ENCODE data around the gene PAPPA.
A peak's percentile ranks its signal among the peaks of the same experiment; 100 is the strongest.

Gene PAPPA

GRCh38 chr9:116234081-116234480 is 80.5 kb downstream of the PAPPA start:
- no peak for TF ChIP-seq GATA1 (IDR thresholded peaks at IDR 0.05; ENCODE audit: low read depth, low read length)
- no peak for TF ChIP-seq POLR2A (IDR thresholded peaks at IDR 0.05; ENCODE audit: low read length)
- DNase-seq = no peak

- TF ChIP-seq GATA1 (IDR thresholded peaks at IDR 0.05; ENCODE audit: low read depth, low read length) (no peak), POLR2A (IDR thresholded peaks at IDR 0.05; ENCODE audit: low read length) (no peak)
- no peak for DNase-seq
These were observed 83.4 kb downstream of the PAPPA start for GRCh38 chr9:116236979-116237378.

GRCh38 chr9:116237456-116237855 is 83.9 kb downstream of the PAPPA start:
- no peak for DNase-seq
- no peak for TF ChIP-seq GATA1 (IDR thresholded peaks at IDR 0.05; ENCODE audit: low read depth, low read length)
- no peak for TF ChIP-seq POLR2A (IDR thresholded peaks at IDR 0.05; ENCODE audit: low read length)

- TF ChIP-seq POLR2A (IDR thresholded peaks at IDR 0.05; ENCODE audit: low read length) (no peak), GATA1 (IDR thresholded peaks at IDR 0.05; ENCODE audit: low read depth, low read length) (no peak)
- no peak for DNase-seq
These were observed 84.6 kb downstream of the PAPPA start for GRCh38 chr9:116238225-116238624.

- TF ChIP-seq GATA1 (IDR thresholded peaks at IDR 0.05; ENCODE audit: low read depth, low read length) = no peak
- no peak for TF ChIP-seq POLR2A (IDR thresholded peaks at IDR 0.05; ENCODE audit: low read length)
- no peak for DNase-seq
These were observed 85.3 kb downstream of the PAPPA start for GRCh38 chr9:116238776-116239340.

GRCh38 chr9:116243708-116244107 is 90.1 kb downstream of the PAPPA start:
- TF ChIP-seq POLR2A (IDR thresholded peaks at IDR 0.05; ENCODE audit: low read length) (no peak), GATA1 (IDR thresholded peaks at IDR 0.05; ENCODE audit: low read depth, low read length) (no peak)
- no peak for DNase-seq

GRCh38 chr9:116247284-116247683 is 93.7 kb downstream of the PAPPA start:
- no peak for TF ChIP-seq GATA1 (IDR thresholded peaks at IDR 0.05; ENCODE audit: low read depth, low read length)
- TF ChIP-seq POLR2A (IDR thresholded peaks at IDR 0.05; ENCODE audit: low read length) = no peak

GRCh38 chr9:116247791-116248374 is 94.3 kb downstream of the PAPPA start:
- TF ChIP-seq POLR2A (IDR thresholded peaks at IDR 0.05; ENCODE audit: low read length) (no peak), GATA1 (IDR thresholded peaks at IDR 0.05; ENCODE audit: low read depth, low read length) (no peak)
- no peak for DNase-seq

More at GRCh38 chr9:116247284-116247683, 93.7 kb downstream of the PAPPA start:
- no peak for DNase-seq

GRCh38 chr9:116250891-116251290 is 97.3 kb downstream of the PAPPA start:
- no peak for DNase-seq
- TF ChIP-seq POLR2A (IDR thresholded peaks at IDR 0.05; ENCODE audit: low read length) = no peak
- no peak for TF ChIP-seq GATA1 (IDR thresholded peaks at IDR 0.05; ENCODE audit: low read depth, low read length)

GRCh38 chr9:116251366-116251765 is 97.8 kb downstream of the PAPPA start:
- DNase-seq = no peak
- TF ChIP-seq GATA1 (IDR thresholded peaks at IDR 0.05; ENCODE audit: low read depth, low read length) = no peak
- TF ChIP-seq POLR2A (IDR thresholded peaks at IDR 0.05; ENCODE audit: low read length) = no peak

GRCh38 chr9:116260531-116260930 is 106.9 kb downstream of the PAPPA start:
- no peak for TF ChIP-seq GATA1 (IDR thresholded peaks at IDR 0.05; ENCODE audit: low read depth, low read length)
- no peak for DNase-seq

- TF ChIP-seq POLR2A (IDR thresholded peaks at IDR 0.05; ENCODE audit: low read length) (no peak), GATA1 (IDR thresholded peaks at IDR 0.05; ENCODE audit: low read depth, low read length) (no peak)
These were observed 108.9 kb downstream of the PAPPA start for GRCh38 chr9:116262448-116262847.

GRCh38 chr9:116264361-116264760 is 110.8 kb downstream of the PAPPA start:
- DNase-seq = no peak
- TF ChIP-seq POLR2A (IDR thresholded peaks at IDR 0.05; ENCODE audit: low read length) (no peak), GATA1 (IDR thresholded peaks at IDR 0.05; ENCODE audit: low read depth, low read length) (no peak)

More at GRCh38 chr9:116262448-116262847, 108.9 kb downstream of the PAPPA start:
- DNase-seq = no peak

GRCh38 chr9:116267021-116267420 is 113.4 kb downstream of the PAPPA start:
- no peak for DNase-seq
- TF ChIP-seq GATA1 (IDR thresholded peaks at IDR 0.05; ENCODE audit: low read depth, low read length) (no peak), POLR2A (IDR thresholded peaks at IDR 0.05; ENCODE audit: low read length) (no peak)

- peak; percentile 17 to 24 for DNase-seq
- TF ChIP-seq GATA1 (IDR thresholded peaks at IDR 0.05; ENCODE audit: low read depth, low read length) (no peak), POLR2A (IDR thresholded peaks at IDR 0.05; ENCODE audit: low read length) (no peak)
These were observed 115.7 kb downstream of the PAPPA start for GRCh38 chr9:116269250-116269649.
